HepG2 (cell line): ENCODE results near the gene NAV2. TPM values are rescaled to one million over a fixed set of nuclear protein-coding genes. Genes with fewer than 3 reads are reported as not detected.

Experiments
- ATAC-seq: fragments of 200-7000 bp; cut with Tn5 transposase; 3 replicates; pipeline ENCODE4 v1.9.1; 2020; ENCODE audit warnings: mild to moderate bottlenecking, moderate library complexity
- BruUV-seq: library from RNA; stranded (reverse); fragments of 400-500 nt; replicated peaks from 2 replicates; lab custom pipeline; 2021; lab: Mats Ljungman, UMichigan
- CTCF ChIA-PET: fragments of 300-600 bp; formaldehyde crosslinking; extraction: SDS; loops from one replicate; lab custom pipeline; 2021; ENCODE audit warnings: low total read pairs, inconsistent platforms, low intra/inter-chr PET ratio; lab: Yijun Ruan, JAX
- POLR2A ChIA-PET: fragments of 350-600 bp; sonication (Branson Sonifier 250); formaldehyde crosslinking; loops from one replicate; lab custom pipeline; 2020; ENCODE audit warnings: antibody characterized with exemption, inconsistent platforms; lab: Yijun Ruan, JAX
- DNase-seq: peaks from one replicate; pipeline ENCODE4 v3.0.0-alpha.2; 2015; ENCODE audit warnings: low spot score
- FAIRE-seq: peaks from 3 replicates; lab custom pipeline; 2011; peaks lifted over from hg19 to GRCh38; lab: Jason Lieb, UNC
- H2AFZ ChIP-seq: one replicate; pipeline ENCODE4 v1.6.1; 2011; ENCODE audit warnings: low read length, inconsistent platforms
- H3K27ac ChIP-seq: fragments of 300-600 bp; 3 replicates; pipeline ENCODE4 v1.8.0; 2011; ENCODE audit warnings: mixed run types, mild to moderate bottlenecking, mixed read lengths, low read length, inconsistent platforms; ENCODE audit not compliant: insufficient read depth; ENCODE audit errors: extremely low read length
- H3K27me3 ChIP-seq, 2 experiments: fragments of 200-600 bp in 1 of 2; 2 replicates in 1 of 2; 3 replicates in 1 of 2; pipeline versions ENCODE4 v1.6.0 to v1.8.0; 2011; ENCODE audit warnings: low read length in 2 of 2, mild to moderate bottlenecking in 2 of 2, moderate library complexity in 2 of 2, inconsistent platforms in 1 of 2; ENCODE audit not compliant: insufficient read depth in 2 of 2, control insufficient read depth in 1 of 2
- H3K36me3 ChIP-seq, 2 experiments: fragments of 200-600 bp in 1 of 2; replicated peaks in 1 of 2; 2 replicates in 1 of 2; 3 replicates in 1 of 2; pipeline versions ENCODE4 v1.5.1 to v1.8.0; 2011; ENCODE audit warnings: low read length in 2 of 2, inconsistent platforms in 1 of 2; ENCODE audit not compliant: insufficient read depth in 2 of 2, control insufficient read depth in 1 of 2
- H3K4me1 ChIP-seq: 2 replicates; pipeline ENCODE4 v1.5.1; 2012; ENCODE audit warnings: low read length, inconsistent platforms; ENCODE audit not compliant: insufficient read depth
- H3K4me2 ChIP-seq: 2 replicates; pipeline ENCODE4 v1.6.0; 2011; ENCODE audit warnings: low read depth, low read length, inconsistent platforms
- H3K4me3 ChIP-seq, 3 experiments: fragments of 200-600 bp in 1 of 3; sonication (generic), shearing (Covaris generic) in 1 of 3; replicated peaks in 1 of 3; 2 replicates each; pipeline ENCODE4 v1.5.1; 2011 to 2016; ENCODE audit warnings: low read length in 3 of 3, inconsistent platforms in 2 of 3, low read depth in 2 of 3, mild to moderate bottlenecking in 2 of 3, control low read depth in 1 of 3, mixed read lengths in 1 of 3; ENCODE audit not compliant: insufficient read depth in 1 of 3
- H3K79me2 ChIP-seq: one replicate; pipeline ENCODE4 v1.6.1; 2011; ENCODE audit warnings: low read length, inconsistent platforms; ENCODE audit not compliant: insufficient read depth
- H3K9ac ChIP-seq: 2 replicates; pipeline ENCODE4 v1.6.0; 2011; ENCODE audit warnings: mild to moderate bottlenecking, low read depth, low read length, inconsistent platforms; ENCODE audit not compliant: insufficient read depth
- H3K9me3 ChIP-seq: 2 replicates; pipeline ENCODE4 v1.5.1; 2012; ENCODE audit warnings: mild to moderate bottlenecking, low read length
- H4K20me1 ChIP-seq: 2 replicates; pipeline ENCODE4 v1.6.0; 2011; ENCODE audit warnings: inconsistent platforms, mild to moderate bottlenecking, low read length, moderate library complexity; ENCODE audit not compliant: insufficient read depth
- ADNP ChIP-seq: sonication (generic); formaldehyde crosslinking; IDR thresholded peaks from 2 replicates; pipeline ENCODE4 v1.4.0; 2020; ENCODE audit warnings: missing genetic modification reagents
- CBX2 ChIP-seq, 2 experiments: fragments of 200-600 bp in 1 of 2; sonication (generic); formaldehyde crosslinking in 1 of 2; IDR thresholded peaks; 2 replicates each; pipeline versions ENCODE4 v1.7.0 to v1.8.1; 2018 to 2022; ENCODE audit warnings: low read depth in 2 of 2, low read length in 1 of 2, mild to moderate bottlenecking in 1 of 2, missing genetic modification reagents in 1 of 2
- CREB3 ChIP-seq: sonication (generic); formaldehyde crosslinking; IDR thresholded peaks from 2 replicates; pipeline ENCODE4 v1.5.0; 2020; ENCODE audit warnings: missing genetic modification reagents
- NKX3-1 ChIP-seq: sonication (generic); formaldehyde crosslinking; IDR thresholded peaks from 2 replicates; pipeline ENCODE4 v1.5.0; 2020; ENCODE audit warnings: missing genetic modification reagents
- RAD51 ChIP-seq: fragments of 450-650 bp; IDR thresholded peaks from 2 replicates; pipeline ENCODE4 v1.6.1; 2016; ENCODE audit warnings: borderline replicate concordance
- SP4 ChIP-seq: sonication (generic); formaldehyde crosslinking; IDR thresholded peaks from 2 replicates; pipeline ENCODE4 v1.8.1; 2023; ENCODE audit warnings: mild to moderate bottlenecking, missing genetic modification reagents
- ZNF687 ChIP-seq: sonication (generic); formaldehyde crosslinking; IDR thresholded peaks from 2 replicates; pipeline ENCODE4 v1.5.1; 2020; ENCODE audit warnings: mild to moderate bottlenecking, missing genetic modification reagents, moderate library complexity
- WGBS: methylation state at CpG from one replicate; pipeline ENCODE4 v1.1.6; 2017; ENCODE audit warnings: low lambda C conversion rate; 5-methylcytosine and 5-hydroxymethylcytosine counted together
- in situ Hi-C: cut with HindIII; loops from 2 replicates; pipeline ENCODE4 v1.10.0; 2017; ENCODE audit warnings: low pct_unique_long_range_greater_than_20kb; ENCODE audit not compliant: extremely low pct_ligation_motif_present
- intact Hi-C: fragments of 100-400 bp; cut with micrococcal nuclease; formaldehyde crosslinking; loops from one replicate; pipeline ENCODE4 v1.10.0; 2022; ENCODE audit not compliant: unreplicated experiment
- polyA plus RNA-seq, 8 experiments: library from polyadenylated mRNA; depleted of rRNA in 3 of 8; stranded (reverse) in 7 of 8; unstranded in 1 of 8; fragments of >200 nt; fragmentation: Illumina TruSeq in 4 of 8; extraction: Trizol in 4 of 8; gene quantifications; 2 replicates each; pipeline versions ENCODE4 v1.2.1 to v1.2.3, GENCODE V29; 2011 to 2016; ENCODE audit warnings: low read depth in 4 of 8, missing spikeins in 1 of 8, mixed read lengths in 1 of 8; ENCODE audit not compliant: insufficient read depth in 1 of 8
- total RNA-seq, 5 experiments: library from RNA; depleted of rRNA; stranded (reverse); fragments of >200 nt; fragmentation: Illumina TruSeq; extraction: Trizol; gene quantifications; 2 replicates each; pipeline ENCODE4 v1.2.3, GENCODE V29; 2016; ENCODE audit warnings: low read depth in 1 of 5

Gene NAV2
- total and polyA plus RNA-seq, 2 of the 13 experiments (the other 11 are each of a cell fraction or from before 2014, with no cell fraction given) = 9.3 to 34.6 TPM

GRCh38 chr11:19703211-19703610 lies 9.4 kb upstream of the NAV2 start:
- Histone ChIP-seq H3K9me3 (no peaks in the 10 kb centered on the region), H3K4me2 (no peak overlapping the region), H3K27ac (no peak overlapping the region), H4K20me1 (no peaks in the 10 kb centered on the region), H3K9ac (no peak overlapping the region), H3K36me3 (no peaks in the 10 kb centered on the region), H2AFZ (no peak overlapping the region)
- ATAC-seq = no peak
- POLR2A ChIA-PET = no interaction called here
- in situ Hi-C loops = no loop called here
- no TSS peak for BruUV-seq
- no peak for DNase-seq
- TF ChIP-seq NKX3-1 (CRISPR knock-in tag) (no peak), RAD51 (no peak), ZNF687 (no peak)
- TF ChIP-seq, all 625 proteins: peak for 0
- no peak for FAIRE-seq
- CTCF ChIA-PET = no interaction called here
- Histone ChIP-seq H3K4me1 (no peaks in the 10 kb centered on the region; the same call in 1 of the 2 replicates), H3K27me3 (peaks cover 2 to 5% of the 10 kb centered on the region in 2 experiments; a peak in 1 of 5 replicates), H3K79me2 (no peaks in the 10 kb centered on the region), H3K4me3 (no peak overlapping the region)
- intact Hi-C loops = no loop called here
- 21% methylated on average over 7 of the region's 7 CpGs for WGBS

- H3K4me2 ChIP-seq = no peak overlapping the region
- FAIRE-seq (no peak), ATAC-seq (no peak), DNase-seq (no peak)
- no peak overlapping the region for H3K4me3 ChIP-seq
- no peaks in the 10 kb centered on the region for H3K4me1 ChIP-seq
- H3K9ac ChIP-seq = no peak overlapping the region
- BruUV-seq = no TSS peak
- no peaks in the 10 kb centered on the region for H4K20me1 ChIP-seq
- no peaks in the 10 kb centered on the region for H3K79me2 ChIP-seq
- no peaks in the 10 kb centered on the region for H3K9me3 ChIP-seq
- H3K27ac ChIP-seq = no peak overlapping the region
- intact Hi-C loops (no loop called here), in situ Hi-C loops (no loop called here)
- POLR2A ChIA-PET = no interaction called here
- 53% methylated on average over 1 of the region's 1 CpG for WGBS
- H2AFZ ChIP-seq = no peak overlapping the region
- H3K27me3 ChIP-seq = peaks cover 2 to 5% of the 10 kb centered on the region in 2 experiments; a peak in 1 of 5 replicates
- TF ChIP-seq CBX2 (IDR thresholded peaks at IDR 0.05; ENCODE audit: low read depth, low read length) = no peak
- TF ChIP-seq CBX2 (CRISPR knock-in tag; IDR thresholded peaks at IDR 0.05; ENCODE audit: low read depth) = no peak
- TF ChIP-seq SP4 = no peak
- no peak for TF ChIP-seq ADNP (CRISPR knock-in tag)
- TF ChIP-seq CREB3 (CRISPR knock-in tag) = no peak
- no peaks in the 10 kb centered on the region for H3K36me3 ChIP-seq
- CTCF ChIA-PET = no interaction called here
Observed at GRCh38 chr11:19704213-19704612, 8.4 kb upstream of the NAV2 start.
